Activated T-cell treated with anti-CD3 and anti-CD28 coated beads for 1 hour (primary cell): ENCODE measurements around the gene CCDC85C.

Source experiments
- DNase-seq: peaks from one replicate; pipeline ENCODE4 v3.0.0-alpha.2; 2020; ENCODE audit warnings: low read depth

The CCDC85C gene

GRCh38 chr14:99472937-99473336 is 131.1 kb downstream of the CCDC85C start:
- DNase-seq, result no peak

DNA sequence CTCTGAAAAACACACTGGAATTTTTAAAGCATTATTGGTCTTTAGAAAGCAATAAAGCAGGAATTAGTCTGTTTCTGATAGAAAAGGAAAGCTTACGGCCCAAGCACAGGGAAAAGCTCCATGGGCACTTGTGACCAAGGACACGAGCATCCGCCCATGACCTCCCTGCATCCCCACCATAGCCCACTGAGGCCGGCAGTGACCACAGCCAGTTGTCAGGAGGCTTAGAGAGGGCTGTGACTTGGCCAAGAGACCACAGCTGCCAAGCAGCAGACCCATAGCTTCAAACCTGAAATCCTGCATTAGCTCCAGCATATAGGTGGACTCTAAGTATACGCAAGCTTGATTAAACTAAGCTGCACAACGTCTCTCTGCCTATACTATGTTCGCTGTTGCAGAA is 132.3 kb downstream of the CCDC85C start:
- no peak for DNase-seq

DNA sequence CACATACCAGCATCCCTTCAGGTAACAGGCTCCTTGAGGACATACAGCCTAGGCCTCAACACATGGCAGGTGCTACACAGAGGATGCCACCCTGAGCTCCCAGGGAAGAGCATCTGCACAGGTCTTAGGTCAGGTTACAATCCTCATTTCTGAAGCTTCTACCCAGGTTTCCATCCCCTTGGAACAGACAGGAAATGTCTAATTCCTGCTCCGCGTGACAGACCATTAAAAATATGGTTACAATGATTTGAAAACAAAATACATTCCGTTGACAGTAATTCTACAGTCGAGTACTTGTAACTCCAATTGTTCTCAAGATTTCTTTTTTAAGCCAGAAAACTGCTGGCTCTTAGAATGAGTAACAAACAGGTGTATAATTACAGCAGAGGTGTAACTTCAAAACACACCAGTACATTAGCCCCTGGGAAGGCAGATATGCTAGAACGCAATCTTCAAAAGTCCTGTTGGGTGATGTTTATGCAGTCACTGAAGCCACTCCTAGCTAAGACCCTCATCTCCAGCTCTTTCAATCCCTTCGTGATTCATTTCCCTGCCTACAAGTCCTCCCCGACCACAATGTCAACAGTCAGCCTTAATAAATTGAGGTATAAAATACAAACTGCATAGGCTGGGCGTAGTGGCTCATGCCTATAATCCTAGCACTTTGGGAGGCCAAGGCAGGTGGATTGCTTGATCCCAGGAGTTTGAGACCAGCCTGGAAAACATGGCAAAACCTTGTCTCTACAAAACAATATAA is 135.0 kb downstream of the CCDC85C start:
- no peak for DNase-seq

DNA sequence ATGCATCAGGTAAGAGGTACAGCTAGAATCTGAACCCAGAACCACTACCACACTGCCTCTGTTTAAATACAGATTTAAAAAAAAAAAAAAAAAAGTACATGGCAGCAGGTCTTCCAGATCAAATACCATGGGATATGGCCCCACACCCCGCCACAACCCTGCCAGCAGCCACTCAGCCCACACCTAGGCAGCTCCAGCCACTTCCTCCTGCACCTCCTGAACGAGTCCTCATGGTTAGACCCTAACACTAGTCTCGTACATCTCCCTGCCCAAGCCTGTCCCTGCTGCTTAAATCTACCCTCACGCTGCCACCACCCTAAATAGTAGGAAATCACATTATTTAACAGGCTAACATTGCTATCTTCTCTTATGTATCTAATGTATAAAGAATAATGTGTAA is 135.9 kb downstream of the CCDC85C start:
- no peak for DNase-seq

GRCh38 chr14:99467336-99468078 is 136.5 kb downstream of the CCDC85C start:
- DNase-seq, result no peak

- no peak for DNase-seq
Observed at GRCh38 chr14:99466758-99467157, 137.2 kb downstream of the CCDC85C start.

DNA sequence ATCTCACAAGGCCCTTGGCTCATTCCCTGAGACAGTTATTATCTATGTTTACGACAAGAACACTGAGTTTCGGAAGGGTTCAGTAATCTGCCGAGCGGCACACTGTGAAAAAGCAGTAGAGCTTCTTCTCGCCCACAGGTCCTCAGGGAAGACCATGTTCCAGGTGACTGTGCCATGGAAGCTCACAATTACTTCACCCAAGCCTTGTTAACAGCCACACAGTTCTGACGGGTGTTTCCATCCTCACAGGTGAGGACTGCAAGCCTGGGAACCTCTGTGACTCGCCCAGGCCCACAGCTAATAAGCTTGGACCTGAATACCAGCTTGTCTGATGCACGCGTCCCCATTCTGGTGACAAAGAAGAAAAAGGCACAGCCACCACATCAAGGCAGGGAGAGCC is 138.7 kb downstream of the CCDC85C start:
- DNase-seq, result no peak

- no peak for DNase-seq
Observed at GRCh38 chr14:99463974-99464373, 140.0 kb downstream of the CCDC85C start.

DNA sequence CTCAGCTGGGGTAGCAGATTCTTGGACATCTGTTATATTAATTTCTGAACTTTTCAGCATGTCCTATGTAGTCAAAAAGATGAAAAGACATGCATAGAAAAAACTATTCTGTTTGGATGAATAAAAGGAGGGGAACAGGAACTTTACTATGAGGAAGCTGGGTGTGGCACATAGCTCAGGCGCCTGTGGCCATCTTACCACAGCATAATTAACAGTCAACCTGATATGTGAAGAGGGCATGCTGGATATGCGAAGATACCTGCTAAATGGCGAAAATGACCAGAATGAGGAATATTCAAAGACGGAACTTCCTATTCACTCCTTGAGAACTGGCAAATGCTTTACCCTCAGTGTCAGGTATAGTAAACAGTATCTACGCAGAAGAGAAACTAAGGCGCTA is 141.8 kb downstream of the CCDC85C start:
- DNase-seq, result no peak

GRCh38 chr14:99461411-99462085 is 142.5 kb downstream of the CCDC85C start:
- DNase-seq, result no peak

DNA sequence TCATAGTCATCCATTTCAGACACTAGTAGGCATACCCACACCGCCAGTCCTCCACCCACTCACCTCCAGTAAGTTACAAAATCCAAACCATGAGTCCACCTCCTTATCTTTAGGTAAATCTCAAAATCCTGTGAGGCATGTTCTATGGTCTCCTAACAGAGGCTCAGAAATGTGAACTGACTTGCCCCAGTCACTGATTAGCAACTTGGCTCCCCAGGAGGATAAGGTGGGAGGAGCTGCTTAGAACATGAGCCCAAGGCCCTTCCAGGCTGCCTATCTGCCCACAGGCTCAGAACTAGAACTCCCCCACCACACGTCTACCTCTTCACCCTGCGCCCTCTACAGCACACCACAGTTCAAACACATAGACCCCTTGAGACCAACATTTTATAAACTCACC is 143.2 kb downstream of the CCDC85C start:
- DNase-seq, result no peak

- DNase-seq, result no peak
Observed at GRCh38 chr14:99459481-99460100, 144.4 kb downstream of the CCDC85C start.

DNA sequence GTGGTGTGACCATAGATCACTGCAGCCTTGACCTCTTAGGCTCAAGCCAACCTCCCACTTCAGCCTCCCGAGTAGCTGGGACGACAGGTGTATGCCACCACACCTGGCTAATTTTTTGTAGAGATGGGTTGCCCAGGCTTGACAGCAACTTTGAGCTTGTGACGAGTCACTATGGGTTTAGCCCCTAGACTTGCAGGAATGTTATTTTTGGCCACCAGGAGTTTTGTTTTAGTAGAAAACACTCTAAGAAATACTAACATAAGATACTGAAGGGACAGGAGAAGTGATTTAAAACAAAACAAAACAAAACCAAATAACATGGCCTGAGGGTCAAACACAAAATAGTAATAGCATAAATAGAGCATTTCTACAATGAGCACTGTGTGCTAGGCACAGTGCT is 149.8 kb downstream of the CCDC85C start:
- no peak for DNase-seq

DNA sequence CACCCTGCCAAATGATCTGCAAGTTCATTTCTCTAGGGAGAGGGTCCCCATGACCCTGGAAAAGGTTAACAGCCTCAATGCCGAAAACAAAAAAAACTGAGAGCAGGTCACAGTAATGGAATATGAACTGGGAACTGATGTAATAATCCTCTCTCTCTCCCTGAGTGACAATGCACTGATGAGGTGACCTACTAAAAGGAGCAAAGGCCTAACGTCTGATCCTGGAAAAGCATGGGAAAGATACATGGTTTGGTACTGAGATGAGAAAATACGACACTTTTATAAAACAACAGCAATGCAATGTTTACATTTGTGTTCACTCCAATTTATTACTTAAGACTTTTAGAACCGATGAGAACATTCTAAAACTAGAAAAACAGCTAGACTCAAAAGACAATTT is 151.0 kb downstream of the CCDC85C start:
- no peak for DNase-seq

DNA sequence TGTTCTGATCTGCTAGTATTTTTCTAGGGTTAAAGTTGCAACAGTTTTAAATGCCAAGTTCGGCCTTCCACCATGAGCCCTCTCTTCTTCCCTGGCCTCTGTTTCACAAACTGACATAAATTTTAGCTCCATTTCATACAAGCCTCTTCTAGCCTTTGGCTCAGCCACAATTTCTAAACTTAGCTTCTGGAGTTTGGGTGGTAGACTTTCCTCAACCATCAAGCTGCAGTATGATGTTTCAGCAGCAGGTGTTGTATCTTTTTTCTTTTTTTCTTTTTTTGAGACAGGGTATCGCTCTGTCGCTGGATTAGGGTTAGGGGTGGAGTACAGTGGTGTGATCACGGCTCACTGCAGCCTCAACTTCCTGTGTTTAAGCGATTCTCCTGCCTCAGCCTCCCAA is 152.8 kb downstream of the CCDC85C start:
- no peak for DNase-seq

DNA sequence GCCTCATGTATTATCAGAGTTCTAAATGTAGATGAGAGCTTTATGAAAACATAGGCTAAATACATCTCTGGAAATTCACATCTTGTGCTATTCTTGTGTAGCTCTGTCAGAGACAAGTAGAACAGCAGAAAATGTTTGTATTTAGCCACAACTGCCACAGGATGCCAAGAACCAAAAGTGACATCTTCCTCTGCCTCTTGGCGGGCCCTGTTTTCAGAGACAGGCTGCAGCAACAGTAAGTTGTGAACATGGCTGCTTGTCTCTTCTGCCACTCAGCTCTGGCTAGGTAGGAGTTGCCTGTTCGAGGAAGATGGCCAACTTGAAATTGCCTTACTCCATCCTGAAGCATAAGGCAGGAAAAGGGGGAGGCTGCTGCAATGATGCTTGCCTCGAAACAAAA is 153.7 kb downstream of the CCDC85C start:
- no peak for DNase-seq
